Measurements from ENCODE around the gene TRANK1. TPM values are rescaled to one million over a fixed set of nuclear protein-coding genes. Genes with fewer than 3 reads are reported as not detected.

The TRANK1 gene
- total and polyA plus RNA-seq, 12 donors, result 5.0 to 28.0 (median 14.0) TPM

- TF ChIP-seq, protein P1, sequence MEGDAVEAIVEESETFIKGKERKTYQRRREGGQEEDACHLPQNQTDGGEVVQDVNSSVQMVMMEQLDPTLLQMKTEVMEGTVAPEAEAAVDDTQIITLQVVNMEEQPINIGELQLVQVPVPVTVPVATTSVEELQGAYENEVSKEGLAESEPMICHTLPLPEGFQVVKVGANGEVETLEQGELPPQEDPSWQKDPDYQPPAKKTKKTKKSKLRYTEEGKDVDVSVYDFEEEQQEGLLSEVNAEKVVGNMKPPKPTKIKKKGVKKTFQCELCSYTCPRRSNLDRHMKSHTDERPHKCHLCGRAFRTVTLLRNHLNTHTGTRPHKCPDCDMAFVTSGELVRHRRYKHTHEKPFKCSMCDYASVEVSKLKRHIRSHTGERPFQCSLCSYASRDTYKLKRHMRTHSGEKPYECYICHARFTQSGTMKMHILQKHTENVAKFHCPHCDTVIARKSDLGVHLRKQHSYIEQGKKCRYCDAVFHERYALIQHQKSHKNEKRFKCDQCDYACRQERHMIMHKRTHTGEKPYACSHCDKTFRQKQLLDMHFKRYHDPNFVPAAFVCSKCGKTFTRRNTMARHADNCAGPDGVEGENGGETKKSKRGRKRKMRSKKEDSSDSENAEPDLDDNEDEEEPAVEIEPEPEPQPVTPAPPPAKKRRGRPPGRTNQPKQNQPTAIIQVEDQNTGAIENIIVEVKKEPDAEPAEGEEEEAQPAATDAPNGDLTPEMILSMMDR (IDR thresholded peaks at IDR 0.05), result no peak
- TF ChIP-seq POLR2A (IDR thresholded peaks at IDR 0.05), result no peak
- no peaks in the 10 kb centered on the region for H3K27me3 ChIP-seq
- peak overlapping the region in 1 of 5 donors; percentile 20 for H3K27ac ChIP-seq
- intact Hi-C loops (cut with DNase I), result no loop called here
- no peaks in the 10 kb centered on the region for H3K9me3 ChIP-seq (replicated peaks in 1 of 3)
- WGBS, 4 donors, result 81 to 91% (median 86%) methylated on average over 1 of the region's 1 CpG
- peaks cover 0 to 18% of the 10 kb centered on the region in 2 donors for H3K4me1 ChIP-seq (replicated peaks in 1 of 2)
- H3K4me3 ChIP-seq, result no peak overlapping the region
- peaks cover 0 to 17% of the 10 kb centered on the region in 2 donors for H3K36me3 ChIP-seq (replicated peaks in 1 of 2)
- DNase-seq, result no peak
These were observed 49.9 kb downstream of the TRANK1 start for GRCh38 chr3:36894914-36895313.

DNA sequence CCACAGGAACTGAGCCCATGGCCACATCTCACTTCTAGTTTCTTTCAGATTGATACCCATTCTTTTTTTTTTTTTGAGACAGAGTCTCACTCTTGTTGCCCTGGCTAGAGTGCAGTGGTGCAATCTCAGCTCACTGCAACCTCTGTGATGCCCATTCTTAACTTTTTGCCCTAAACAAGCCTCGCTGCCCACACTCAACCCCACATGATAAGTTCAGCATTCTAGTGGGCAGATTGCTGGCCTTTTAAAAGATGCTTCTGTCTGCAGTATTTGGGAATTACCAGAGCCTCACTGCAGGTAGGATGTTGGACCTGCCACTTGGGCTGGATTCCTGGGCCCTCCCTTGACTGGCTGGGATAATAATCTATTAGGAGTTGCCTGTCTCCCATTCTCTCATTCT lies 51.0 kb downstream of the TRANK1 start:
- Histone ChIP-seq H3K27me3 (no peaks in the 10 kb centered on the region), H3K4me1 (replicated peaks in 1 of 2) (peaks cover 0 to 18% of the 10 kb centered on the region in 2 donors), H3K36me3 (replicated peaks in 1 of 2) (peaks cover 0 to 26% of the 10 kb centered on the region in 2 donors), H3K4me3 (no peak overlapping the region), H3K9me3 (replicated peaks in 1 of 3) (no peaks in the 10 kb centered on the region), H3K27ac (peak overlapping the region in 3 of 5 donors; percentile 3 to 81 (median 48))
- TF ChIP-seq, protein P1 (IDR thresholded peaks at IDR 0.05), result no peak
- TF ChIP-seq POLR2A (IDR thresholded peaks at IDR 0.05), result no peak
- intact Hi-C loops (cut with DNase I), result no loop called here
- 91 to 100% (median 99%) methylated on average over 1 of the region's 1 CpG for WGBS, 4 donors
- no peak for DNase-seq

DNA sequence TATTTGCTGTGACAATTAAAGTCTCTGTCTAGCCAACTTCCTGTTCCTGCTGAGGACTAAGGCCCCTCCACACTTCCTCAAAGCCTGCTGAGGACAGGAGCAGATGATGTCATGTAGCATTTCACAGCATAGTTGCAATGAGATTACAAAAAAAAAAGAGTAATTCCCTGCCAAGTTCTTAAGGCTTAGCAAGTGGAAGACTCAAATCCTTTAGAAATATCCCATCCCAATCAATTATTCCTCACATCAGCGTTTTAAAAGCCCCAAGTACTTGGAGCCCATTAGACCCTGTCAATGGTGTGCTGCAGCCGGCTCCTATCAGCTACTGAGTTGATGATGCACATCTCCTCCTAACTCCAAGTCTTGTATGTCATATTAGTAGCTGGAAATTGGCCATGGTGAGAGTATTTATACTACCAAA lies 51.7 kb downstream of the TRANK1 start:
- H3K36me3 ChIP-seq (replicated peaks in 1 of 2), result peaks cover 0 to 26% of the 10 kb centered on the region in 2 donors
- H3K27me3 ChIP-seq, result no peaks in the 10 kb centered on the region
- WGBS, 4 donors, result 68 to 80% (median 73%) methylated on average over 2 of the region's 2 CpGs
- peak overlapping the region in 3 of 5 donors; percentile 3 to 81 (median 48) for H3K27ac ChIP-seq
- peaks cover 0 to 18% of the 10 kb centered on the region in 2 donors for H3K4me1 ChIP-seq (replicated peaks in 1 of 2)
- H3K9me3 ChIP-seq (replicated peaks in 1 of 3), result no peaks in the 10 kb centered on the region
- peak in 6 of 7 donors; percentile 31 to 74 (median 57) for DNase-seq
- H3K4me3 ChIP-seq, result no peak overlapping the region
- TF ChIP-seq, protein P1 (IDR thresholded peaks at IDR 0.05), result no peak
- no peak for TF ChIP-seq POLR2A (IDR thresholded peaks at IDR 0.05)
- intact Hi-C loops (cut with DNase I), result no loop called here

DNA sequence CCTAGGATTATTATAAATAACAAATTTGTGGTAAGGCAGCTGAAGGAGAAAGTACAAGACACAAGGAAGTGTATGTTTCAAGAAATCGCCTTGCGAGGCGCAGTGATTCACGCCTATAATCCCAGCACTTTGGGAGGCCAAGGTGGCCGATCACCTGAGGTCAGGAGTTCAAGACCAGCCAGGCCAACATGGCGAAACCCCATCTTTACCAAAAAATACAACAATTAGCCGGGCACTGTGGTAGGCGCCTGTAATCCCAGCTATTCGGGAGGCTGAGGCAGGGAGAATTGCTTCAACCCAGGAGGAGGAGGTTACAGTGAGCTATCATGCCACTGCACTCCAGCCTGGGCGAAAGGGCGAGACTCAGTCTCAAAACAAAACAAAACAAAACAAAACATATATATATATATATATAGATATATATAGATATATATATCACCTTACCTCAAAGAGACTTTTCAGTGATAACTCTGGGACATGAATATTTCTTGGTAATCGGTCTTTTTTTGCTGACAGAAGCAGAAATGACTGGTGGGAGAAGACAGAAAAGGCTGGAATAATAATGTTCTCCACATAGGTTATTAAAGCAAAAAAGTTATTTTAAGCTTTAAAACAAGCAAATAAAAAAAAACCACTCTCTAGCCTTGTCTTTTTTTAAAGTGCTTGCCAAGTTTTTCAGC lies 52.3 kb downstream of the TRANK1 start:
- Histone ChIP-seq H3K27ac (peak overlapping the region in 2 of 5 donors; percentile 52 to 74), H3K36me3 (replicated peaks in 1 of 2) (peaks cover 0 to 25% of the 10 kb centered on the region in 2 donors), H3K4me3 (no peak overlapping the region), H3K4me1 (replicated peaks in 1 of 2) (peaks cover 0 to 18% of the 10 kb centered on the region in 2 donors), H3K9me3 (replicated peaks in 1 of 3) (no peaks in the 10 kb centered on the region), H3K27me3 (no peaks in the 10 kb centered on the region)
- TF ChIP-seq POLR2A (IDR thresholded peaks at IDR 0.05), result no peak
- TF ChIP-seq, protein P1 (IDR thresholded peaks at IDR 0.05), result no peak
- 88 to 94% (median 90%) methylated on average over 12 of the region's 12 CpGs for WGBS, 4 donors
- intact Hi-C loops (cut with DNase I), result no loop called here
- no peak for DNase-seq

All from adrenal gland (tissue), 12 donors.